AG04449 (cell line): ENCODE data around the gene APOO.
A peak's percentile ranks its signal among the peaks of the same experiment; 100 is the strongest.

Source experiments
- CTCF ChIA-PET: fragments of 350-600 bp; formaldehyde crosslinking; extraction: SDS; loops from one replicate; lab custom pipeline; 2021; ENCODE audit warnings: antibody characterized with exemption; lab: Yijun Ruan, JAX
- POLR2A ChIA-PET: fragments of 400-600, 350-600 bp; formaldehyde crosslinking; extraction: SDS; loops from one replicate; lab custom pipeline; 2020; ENCODE audit warnings: antibody characterized with exemption, inconsistent platforms; lab: Yijun Ruan, JAX
- DNase-seq: peaks from one replicate; pipeline ENCODE4 v3.0.0-alpha.2; 2010; ENCODE audit warnings: low read depth, low spot score
- H3K4me3 ChIP-seq: 2 replicates; pipeline ENCODE4 v1.5.1; 2011; ENCODE audit warnings: low read depth, mild to moderate bottlenecking, control low read depth, low read length
- CTCF ChIP-seq: IDR thresholded peaks from one replicate; pipeline ENCODE4 v1.5.1; 2011; ENCODE audit warnings: mild to moderate bottlenecking, moderate library complexity, low read length, control low read depth, inconsistent platforms; ENCODE audit not compliant: insufficient read depth; ENCODE audit errors: missing control alignments

The APOO gene

GRCh38 chrX:23783589-23784469, 123.9 kb downstream of the APOO start:
- no peak for TF ChIP-seq CTCF
- ChIA-PET POLR2A (interaction anchor here (0.7 to 1.9 kb wide), 11 partner anchors 18 to 242 kb away, joined by 4 to 33 read pairs (median 8); partner anchors contain the start of gene ACOT9), CTCF (interaction anchor here (0.7 to 8.2 kb wide), 14 partner anchors 7 to 123 kb away, joined by 4 to 111 read pairs (median 6); partner anchors contain the start of genes APOO and CXorf58)
- no peak for DNase-seq
- H3K4me3 ChIP-seq = peak overlapping the region; percentile 76
